GM19467 (cell line): ENCODE results near the gene PLBD2.

Experiments
- ATAC-seq: cut with Tn5 transposase; IDR thresholded peaks from one replicate; pipeline ENCODE4 v1.9.1; 2021; ENCODE audit warnings: mild to moderate bottlenecking, moderate library complexity; ENCODE audit not compliant: unreplicated experiment

The PLBD2 gene

GRCh38 chr12:113416091-113416754 lies 57.8 kb downstream of the PLBD2 start:
- no peak for ATAC-seq

GRCh38 chr12:113418213-113418879 lies 60.0 kb downstream of the PLBD2 start:
- ATAC-seq, result no peak

GRCh38 chr12:113420996-113421595 lies 62.7 kb downstream of the PLBD2 start:
- ATAC-seq, result no peak

- peak; percentile 82 for ATAC-seq
Measured at GRCh38 chr12:113422030-113422885, 63.9 kb downstream of the PLBD2 start, which contains the start of gene SDSL. TSS of gene SDSL (plus strand) at chr12:113422380. CDS start at chr12:113427983, 5,603 bp downstream.

- ATAC-seq, result no peak
Measured at GRCh38 chr12:113422886-113423669, 64.7 kb downstream of the PLBD2 start.

GRCh38 chr12:113424456-113424855 lies 66.1 kb downstream of the PLBD2 start:
- no peak for ATAC-seq

GRCh38 chr12:113424915-113425823 lies 66.8 kb downstream of the PLBD2 start:
- no peak for ATAC-seq

- ATAC-seq, result no peak
Measured at GRCh38 chr12:113425960-113426453, 67.6 kb downstream of the PLBD2 start.

- ATAC-seq, result no peak
Measured at GRCh38 chr12:113427882-113428281, 69.5 kb downstream of the PLBD2 start.

- ATAC-seq, result no peak
Measured at GRCh38 chr12:113428482-113428881, 70.1 kb downstream of the PLBD2 start.

GRCh38 chr12:113432986-113433385 lies 74.6 kb downstream of the PLBD2 start:
- ATAC-seq, result no peak

GRCh38 chr12:113435367-113435766 lies 77.0 kb downstream of the PLBD2 start:
- no peak for ATAC-seq

- no peak for ATAC-seq
Measured at GRCh38 chr12:113436586-113436985, 78.2 kb downstream of the PLBD2 start.

- no peak for ATAC-seq
Measured at GRCh38 chr12:113436993-113437728, 78.8 kb downstream of the PLBD2 start.

- ATAC-seq, result no peak
Measured at GRCh38 chr12:113437729-113438100, 79.3 kb downstream of the PLBD2 start.

- ATAC-seq, result no peak
Measured at GRCh38 chr12:113438523-113439300, 80.3 kb downstream of the PLBD2 start.

GRCh38 chr12:113439301-113439597 lies 80.9 kb downstream of the PLBD2 start:
- ATAC-seq, result no peak

- ATAC-seq, result no peak
Measured at GRCh38 chr12:113439606-113440030, 81.2 kb downstream of the PLBD2 start.
